NCI-H69 (cell line): ENCODE measurements around the gene ARHGEF11.
"Not testable (repeated sequence)": the region's sequence is repeated elsewhere in the genome, so short reads cannot be mapped to it uniquely, and the experiment has no call there.

ENCODE experiments used
- DNase-seq: peaks from one replicate; lab custom pipeline; 2025; lab: John Stamatoyannopoulos, UW

Gene ARHGEF11, protein sequence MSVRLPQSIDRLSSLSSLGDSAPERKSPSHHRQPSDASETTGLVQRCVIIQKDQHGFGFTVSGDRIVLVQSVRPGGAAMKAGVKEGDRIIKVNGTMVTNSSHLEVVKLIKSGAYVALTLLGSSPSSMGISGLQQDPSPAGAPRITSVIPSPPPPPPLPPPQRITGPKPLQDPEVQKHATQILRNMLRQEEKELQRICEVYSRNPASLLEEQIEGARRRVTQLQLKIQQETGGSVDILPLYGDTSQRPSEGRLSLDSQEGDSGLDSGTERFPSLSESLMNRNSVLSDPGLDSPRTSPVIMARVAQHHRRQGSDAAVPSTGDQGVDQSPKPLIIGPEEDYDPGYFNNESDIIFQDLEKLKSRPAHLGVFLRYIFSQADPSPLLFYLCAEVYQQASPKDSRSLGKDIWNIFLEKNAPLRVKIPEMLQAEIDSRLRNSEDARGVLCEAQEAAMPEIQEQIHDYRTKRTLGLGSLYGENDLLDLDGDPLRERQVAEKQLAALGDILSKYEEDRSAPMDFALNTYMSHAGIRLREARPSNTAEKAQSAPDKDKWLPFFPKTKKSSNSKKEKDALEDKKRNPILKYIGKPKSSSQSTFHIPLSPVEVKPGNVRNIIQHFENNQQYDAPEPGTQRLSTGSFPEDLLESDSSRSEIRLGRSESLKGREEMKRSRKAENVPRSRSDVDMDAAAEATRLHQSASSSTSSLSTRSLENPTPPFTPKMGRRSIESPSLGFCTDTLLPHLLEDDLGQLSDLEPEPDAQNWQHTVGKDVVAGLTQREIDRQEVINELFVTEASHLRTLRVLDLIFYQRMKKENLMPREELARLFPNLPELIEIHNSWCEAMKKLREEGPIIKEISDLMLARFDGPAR (N-terminal part only)

GRCh38 chr1:157045250-157046218 is at the start of gene ARHGEF11:
Gene ARHGEF11 (minus strand): TSS chr1:157045742. CDS start chr1:157044330, 1,412 bp downstream.
- peak; percentile 96 for DNase-seq

GRCh38 chr1:157095091-157095490 is 49.5 kb upstream of the ARHGEF11 start:
- DNase-seq, result peak; percentile 10

GRCh38 chr1:157092831-157093230 is 47.3 kb upstream of the ARHGEF11 start:
- DNase-seq, result no peak

- no peak for DNase-seq
Observed at GRCh38 chr1:157091668-157092273, 46.2 kb upstream of the ARHGEF11 start.

DNA sequence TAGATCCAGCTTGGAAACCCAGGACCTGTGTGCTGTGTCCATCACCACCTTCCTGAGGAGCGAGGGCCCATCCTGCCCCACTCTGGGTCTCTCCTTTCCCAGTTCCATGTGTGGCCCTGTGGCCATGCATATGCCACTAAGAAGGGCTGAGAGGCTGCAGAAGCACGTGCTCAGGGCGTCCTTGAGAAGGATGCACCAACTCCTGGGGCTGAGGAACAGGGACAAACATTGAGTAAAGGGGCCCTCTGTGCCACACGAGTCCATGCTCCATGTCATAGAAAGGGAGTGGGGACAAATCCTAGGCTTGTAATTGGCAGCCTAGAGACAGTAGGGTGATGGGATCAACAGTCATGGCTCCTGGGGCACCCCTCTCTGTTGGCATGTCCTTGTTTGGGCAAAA is 45.6 kb upstream of the ARHGEF11 start:
- no peak for DNase-seq

GRCh38 chr1:157090771-157091170 is 45.2 kb upstream of the ARHGEF11 start:
- DNase-seq, result no peak

DNA sequence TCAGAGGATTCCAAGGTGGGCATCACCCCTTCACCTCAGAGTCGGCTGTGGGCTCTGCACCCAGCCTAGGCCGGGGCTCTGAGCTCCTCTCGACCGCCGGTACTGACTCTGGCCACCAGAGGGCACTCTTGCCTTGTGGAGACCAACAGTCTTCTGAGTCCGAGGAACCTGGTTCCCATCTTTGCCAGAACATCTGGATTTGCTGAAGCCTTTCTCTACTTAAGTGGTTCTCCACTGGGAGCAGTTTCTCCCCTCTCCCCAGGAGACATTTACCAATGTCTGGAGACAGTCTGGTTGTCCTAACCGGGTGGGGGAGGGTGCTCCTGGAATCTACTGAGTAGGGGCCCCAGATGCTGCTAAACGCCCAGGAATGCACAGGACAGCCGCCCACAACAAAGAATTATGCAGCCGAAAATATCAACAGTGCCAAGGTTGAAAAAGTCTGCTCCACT is 44.7 kb upstream of the ARHGEF11 start:
- DNase-seq, result peak; percentile 82

DNA sequence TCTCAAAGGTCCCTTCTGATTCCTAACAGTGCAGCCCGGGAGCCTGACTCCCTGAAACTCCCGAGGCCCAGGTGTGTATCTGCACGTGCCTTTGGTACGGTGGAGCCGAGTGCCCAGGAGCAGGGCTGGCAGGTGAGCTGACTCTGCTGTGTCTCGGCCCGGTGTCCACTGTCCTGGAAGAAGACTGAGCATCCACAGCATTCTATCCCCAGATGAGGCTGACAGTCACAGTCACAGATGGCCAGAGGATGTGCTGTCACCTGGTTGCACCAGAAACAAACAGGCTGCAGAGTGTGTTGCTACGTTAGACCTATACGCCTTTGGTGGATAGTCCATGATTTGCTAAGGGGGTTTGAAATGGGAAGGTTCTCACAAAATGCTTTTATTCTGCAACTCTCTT is 44.2 kb upstream of the ARHGEF11 start:
- no peak for DNase-seq

DNA sequence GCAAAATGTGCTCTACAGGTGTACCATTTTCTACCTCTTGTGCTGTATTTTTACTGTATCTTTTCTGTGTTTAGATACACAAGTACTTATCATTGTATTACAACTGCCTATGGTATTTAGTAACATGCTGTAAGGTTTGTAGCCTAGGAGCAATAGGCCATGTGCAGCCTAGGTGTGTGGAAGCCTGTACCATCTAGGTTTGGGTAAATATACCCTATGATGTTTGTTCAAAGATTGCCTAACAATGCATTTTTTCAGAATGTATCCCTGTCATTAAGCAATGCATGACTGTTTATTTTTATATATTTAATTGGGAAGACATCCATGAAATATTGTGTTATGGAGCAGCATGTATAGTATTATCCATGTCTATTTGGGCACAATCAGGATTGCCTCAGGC is 43.1 kb upstream of the ARHGEF11 start:
- DNase-seq, result peak; percentile 15

DNA sequence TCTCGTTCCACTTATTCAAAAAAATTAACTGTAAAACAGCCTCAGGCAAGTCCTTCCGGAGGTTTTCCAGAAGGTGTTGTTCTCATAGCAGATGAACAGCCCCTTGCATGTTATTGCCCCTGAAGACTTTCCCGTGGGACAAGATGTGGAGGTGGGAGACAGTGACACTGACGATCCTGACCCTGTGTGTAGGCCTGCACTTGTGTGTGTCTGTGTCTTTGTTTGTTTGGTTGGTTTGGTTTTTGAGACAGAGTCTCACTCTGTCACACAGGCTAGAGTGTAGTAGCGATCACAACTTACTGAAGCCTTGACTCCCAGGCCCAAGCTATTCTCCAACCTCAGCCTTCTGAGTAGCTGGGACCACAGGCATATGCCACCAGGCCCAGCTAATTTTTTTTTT is 41.5 kb upstream of the ARHGEF11 start:
- DNase-seq, result no peak

DNA sequence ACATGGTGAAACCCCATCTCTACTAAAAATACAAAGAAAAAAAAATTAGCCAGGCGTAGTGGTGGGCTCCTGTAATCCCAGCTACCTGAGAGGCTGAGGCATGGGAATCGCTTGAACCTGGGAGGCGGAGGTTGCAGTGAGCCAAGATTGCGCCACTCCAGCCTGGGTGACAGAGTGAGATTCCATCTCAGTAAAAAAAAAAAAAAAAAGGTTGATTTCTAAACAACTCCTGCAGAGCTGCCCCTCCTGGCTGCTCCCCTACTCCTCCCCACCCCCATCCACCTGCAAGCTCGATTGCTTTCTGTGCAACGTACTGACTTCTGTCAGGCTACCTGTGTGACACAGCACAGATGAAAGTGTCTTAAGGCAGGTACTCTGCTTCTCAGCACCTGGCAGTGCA is 40.8 kb upstream of the ARHGEF11 start:
- no peak for DNase-seq

DNA sequence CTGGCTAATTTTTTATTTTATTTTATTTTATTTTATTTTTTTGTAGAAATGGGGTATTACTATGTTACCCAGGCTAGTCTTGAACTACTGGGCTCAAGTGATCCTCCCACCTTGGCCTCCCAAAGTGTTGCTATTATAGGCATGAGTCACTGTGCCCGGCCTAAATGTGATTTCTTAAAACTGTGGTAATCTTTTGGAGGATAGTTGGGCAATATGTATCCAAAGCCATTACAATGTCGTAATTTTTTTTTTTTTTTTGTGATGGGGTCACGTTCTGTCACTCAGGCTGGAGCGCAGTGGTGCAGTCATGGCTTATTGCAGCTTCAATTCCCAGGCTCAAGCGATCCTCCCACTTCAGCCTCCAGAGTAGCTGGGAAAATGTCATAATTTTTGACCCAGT is 39.9 kb upstream of the ARHGEF11 start:
- DNase-seq, result no peak

DNA sequence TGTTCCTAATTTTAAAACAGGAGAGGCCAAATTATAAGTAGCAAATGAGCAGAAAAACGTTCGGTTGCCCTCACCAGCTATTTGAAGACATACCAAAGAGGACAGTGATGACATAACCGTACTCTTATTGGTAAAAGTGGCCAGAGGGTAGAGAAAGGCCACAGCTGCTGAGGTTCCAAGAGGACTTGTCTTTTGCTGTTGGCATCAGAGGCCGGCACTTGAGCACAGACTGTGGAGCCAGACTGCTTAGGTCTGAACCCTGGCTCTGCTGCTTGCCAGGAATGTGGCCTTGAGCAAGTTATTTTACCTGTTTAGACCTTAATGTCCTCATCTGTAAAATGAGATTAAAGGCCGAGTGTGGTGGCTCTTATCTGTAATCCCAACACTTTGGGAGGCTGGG is 39.2 kb upstream of the ARHGEF11 start:
- DNase-seq, result no peak

DNA sequence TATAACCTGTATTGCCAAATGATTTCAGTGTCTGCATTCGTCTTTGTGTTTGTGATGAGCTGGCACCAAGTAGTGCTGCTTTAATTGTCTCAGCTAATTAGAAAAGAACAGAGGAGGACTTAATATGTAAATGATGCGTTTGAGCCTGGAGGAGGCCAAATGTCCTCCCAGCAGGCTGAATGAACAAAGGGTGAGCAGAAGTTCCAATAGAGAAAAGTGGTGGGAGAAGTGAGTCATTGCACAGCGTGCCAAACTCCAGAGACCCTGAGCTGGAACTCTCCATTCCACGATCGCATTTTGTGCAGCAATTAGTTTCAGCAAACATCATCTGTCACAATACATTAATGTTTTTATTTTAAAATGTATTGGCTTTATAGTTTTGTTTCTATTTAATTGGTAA is 36.2 kb upstream of the ARHGEF11 start:
- DNase-seq, result peak; percentile 68

DNA sequence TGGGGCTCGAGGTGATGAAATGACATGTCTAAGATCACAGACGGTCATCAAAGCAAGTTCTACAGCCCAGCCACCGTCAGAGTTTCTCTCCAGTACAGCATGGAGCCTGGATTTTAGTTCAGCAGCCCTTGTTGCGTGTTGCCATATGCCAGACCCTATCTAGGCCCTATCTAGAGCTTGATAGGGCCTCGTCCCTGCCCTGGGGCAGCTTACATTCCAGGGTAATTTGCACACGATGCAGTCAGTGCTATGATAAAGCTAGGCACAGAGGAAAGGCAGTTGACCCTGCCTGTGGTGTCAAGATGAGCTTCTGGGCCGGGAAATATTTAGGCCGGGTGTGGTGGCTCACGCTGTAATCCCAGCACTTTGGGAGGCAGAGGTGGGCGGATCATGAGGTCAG is 35.2 kb upstream of the ARHGEF11 start:
- no peak for DNase-seq

GRCh38 chr1:157077394-157077793 is 31.9 kb upstream of the ARHGEF11 start:
- no peak for DNase-seq

GRCh38 chr1:157073944-157074685 is 28.6 kb upstream of the ARHGEF11 start:
- peak; percentile 78 for DNase-seq

DNA sequence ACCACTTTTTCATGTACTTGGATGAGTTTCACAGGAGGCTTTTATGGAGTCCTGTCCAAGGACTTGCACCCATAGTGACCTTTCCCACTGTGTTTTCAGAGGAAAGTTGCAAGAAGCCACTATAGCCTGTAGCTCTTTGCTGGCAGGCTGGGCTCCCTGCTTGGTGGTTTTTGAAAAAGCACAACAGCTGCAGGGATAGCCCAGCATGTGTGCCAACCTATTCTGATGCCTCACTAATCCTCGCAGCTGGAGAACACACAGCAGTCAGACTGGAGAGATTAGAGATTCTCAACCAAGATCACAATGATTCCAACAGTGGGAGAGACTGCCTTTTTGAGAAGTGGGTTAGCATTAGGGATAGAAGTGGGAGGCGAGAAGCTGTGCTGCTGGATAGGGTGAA is 24.1 kb upstream of the ARHGEF11 start:
- peak; percentile 59 for DNase-seq

DNA sequence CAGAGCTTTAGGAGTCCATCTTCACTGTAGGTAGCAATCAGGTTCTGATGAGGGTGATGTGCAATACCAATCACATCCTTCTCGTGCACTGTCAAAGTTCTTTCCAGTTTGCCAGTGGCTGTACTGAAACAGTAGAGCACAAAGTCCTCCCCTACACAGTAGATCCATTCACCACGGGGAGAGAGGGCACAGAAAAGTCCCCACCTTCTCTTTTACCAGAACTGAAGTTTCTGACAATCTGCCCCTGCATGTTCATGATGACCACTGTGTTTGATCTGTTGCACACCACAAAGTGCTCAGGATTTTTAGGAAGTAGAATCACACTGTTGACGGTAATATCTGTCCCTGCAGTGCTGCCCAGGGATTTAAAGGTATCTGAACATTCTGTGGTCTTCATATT is 13.7 kb upstream of the ARHGEF11 start:
- not testable (repeated sequence) for DNase-seq

GRCh38 chr1:157056269-157056668 is 10.7 kb upstream of the ARHGEF11 start:
- no peak for DNase-seq

GRCh38 chr1:157055729-157056128 is 10.2 kb upstream of the ARHGEF11 start:
- not testable (repeated sequence) for DNase-seq
